Kidney capillary endothelial cell (primary cell): Measurements from ENCODE around the gene DNM3.

ENCODE experiments used
- DNase-seq: peaks from one replicate; pipeline ENCODE4 v3.0.0-alpha.2; 2018; ENCODE audit warnings: low spot score

DNM3 gene

DNA sequence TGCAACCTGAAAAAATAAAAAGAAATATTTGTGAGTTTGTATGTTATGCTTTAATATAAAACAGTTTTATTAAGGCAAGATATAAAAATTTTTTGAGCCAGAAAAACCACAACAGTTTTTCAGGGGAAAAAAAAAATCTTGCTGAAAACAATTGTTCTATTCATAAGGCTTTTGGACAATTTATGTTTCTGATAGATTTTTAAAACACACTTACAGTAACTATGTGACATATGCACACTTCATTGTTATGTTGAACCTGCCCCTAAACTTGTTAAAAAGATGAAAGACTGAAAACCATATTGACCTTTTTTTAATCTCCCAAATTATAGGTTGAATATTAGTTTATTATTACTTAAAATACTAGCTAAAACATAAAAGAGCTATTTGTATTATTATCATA lies 299.3 kb downstream of the DNM3 start:
- DNase-seq: no peak

DNA sequence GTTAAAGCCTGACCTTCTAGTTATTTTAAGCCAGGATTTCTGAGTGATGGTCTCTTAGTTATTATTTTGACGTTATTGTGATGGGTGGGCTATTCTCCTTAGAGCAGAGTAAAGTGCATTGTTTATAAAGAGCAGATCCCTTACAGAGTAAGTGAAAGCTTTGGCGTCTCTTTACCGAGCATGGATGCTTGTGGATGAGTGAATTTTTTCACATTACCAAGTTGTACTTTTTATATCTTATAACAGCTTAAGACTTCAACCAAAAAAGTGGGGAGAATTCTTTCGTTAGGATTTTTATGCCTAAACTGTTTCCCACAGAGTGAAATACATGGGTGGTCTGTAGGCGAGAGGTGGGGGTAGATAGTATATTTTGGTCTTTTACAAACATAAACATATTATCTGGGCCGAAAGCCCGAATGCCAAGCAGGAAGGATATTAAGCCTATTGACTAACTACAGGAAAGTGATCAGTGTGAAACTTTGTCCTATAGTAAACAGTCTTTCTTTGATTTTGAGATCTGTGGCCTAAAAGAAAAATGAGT lies 300.1 kb downstream of the DNM3 start:
- peak; percentile 54 for DNase-seq

DNA sequence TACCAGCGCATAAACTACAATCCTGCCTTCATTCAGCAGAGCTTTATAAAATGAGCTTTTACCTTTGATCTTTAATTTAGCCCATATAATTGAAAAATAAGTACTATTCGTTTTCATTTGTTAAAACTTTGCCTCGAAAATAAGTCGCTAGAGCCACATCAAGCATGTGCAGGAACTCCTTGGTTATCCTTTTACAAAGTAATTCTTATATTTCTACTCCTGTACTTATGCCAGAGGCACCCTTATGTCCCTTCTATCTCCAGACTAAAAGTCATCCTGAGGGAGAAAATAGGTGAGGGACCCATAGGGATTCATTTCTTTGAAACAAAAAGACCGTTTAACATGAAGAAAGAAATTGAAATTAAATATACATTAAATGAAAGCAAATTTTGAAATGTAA lies 301.0 kb downstream of the DNM3 start:
- no peak for DNase-seq

DNA sequence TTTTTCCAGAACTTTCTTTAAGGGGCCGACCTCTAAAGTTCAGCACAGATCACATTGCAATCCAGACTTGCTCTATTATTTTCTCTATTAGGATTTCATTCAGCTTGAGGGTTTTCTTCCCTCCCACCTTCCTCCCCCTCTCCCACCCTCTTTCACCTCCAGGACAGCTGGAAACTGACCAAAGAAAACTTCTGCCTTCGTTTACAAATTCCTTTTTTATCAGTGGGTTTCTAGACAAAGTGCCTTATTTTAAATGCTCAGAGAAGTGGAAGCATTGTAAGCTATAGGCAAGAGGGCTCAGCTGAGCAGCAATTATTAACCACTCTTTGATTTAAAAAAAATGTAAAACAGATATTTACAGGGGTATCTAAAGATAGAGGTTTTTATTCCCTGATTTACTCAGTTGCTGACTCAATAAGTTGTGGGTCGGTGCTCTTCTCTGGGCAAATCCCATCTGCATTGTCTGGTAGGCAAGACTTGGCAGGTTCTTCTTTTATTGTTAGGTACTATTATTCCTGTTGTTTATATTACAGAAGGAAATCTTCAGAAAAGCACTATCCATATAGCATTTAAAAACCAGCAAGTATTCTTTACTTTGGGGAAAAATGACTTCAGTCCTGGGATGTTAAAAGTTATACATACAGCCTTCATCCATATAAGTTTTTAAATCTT lies 302.2 kb downstream of the DNM3 start:
- DNase-seq: peak; percentile 53

DNA sequence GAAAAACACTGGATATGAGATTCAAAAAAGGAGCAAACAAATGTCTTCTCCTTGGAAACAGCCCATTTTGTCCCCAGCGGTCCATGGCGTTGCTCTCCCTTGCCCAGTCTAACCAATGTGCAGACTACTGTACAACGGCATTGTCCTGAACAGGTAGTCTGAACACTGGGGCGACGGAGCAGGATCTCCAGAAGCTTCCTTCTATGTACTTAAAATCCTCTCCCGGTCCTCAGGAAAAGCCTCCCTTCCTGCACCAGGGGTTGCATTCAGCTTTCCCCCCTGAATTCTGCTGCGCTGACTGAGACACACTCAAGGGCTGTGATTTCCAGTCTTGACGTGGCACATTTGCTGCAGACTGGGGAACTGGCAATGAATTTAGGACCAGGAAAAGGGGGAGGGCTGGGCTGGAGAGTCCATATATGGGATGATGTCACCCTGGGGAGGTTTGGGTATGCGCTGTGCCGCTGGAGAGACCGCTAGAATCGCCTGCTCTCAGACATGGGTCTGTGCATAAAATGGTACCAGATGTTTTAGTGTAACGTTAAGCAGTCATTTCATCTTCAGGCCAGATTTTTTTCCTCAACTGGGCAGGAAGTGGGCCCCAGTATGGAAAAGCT lies 303.3 kb downstream of the DNM3 start:
- DNase-seq: peak; percentile 77

DNA sequence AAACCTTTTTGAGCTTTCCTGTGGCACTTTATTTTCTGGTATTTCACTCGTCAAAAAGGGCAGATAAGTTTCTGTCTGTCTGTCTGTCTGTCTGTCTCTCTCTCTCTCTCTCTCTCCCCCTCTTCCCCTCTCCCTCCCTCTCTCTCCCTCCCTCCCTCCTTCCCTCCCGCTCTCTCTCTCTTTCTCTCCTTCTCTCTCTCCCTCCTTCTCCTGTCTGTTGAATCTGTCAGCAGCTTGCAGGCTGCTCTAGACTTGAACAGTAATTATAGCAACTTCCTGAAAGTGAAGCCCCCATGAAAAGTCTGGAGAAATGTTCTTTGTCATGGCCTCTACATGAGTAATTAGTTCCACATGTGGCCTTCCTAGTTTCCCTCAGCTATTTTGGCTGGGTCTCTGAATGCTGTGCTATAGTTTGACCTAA lies 303.9 kb downstream of the DNM3 start:
- DNase-seq: peak; percentile 49

DNA sequence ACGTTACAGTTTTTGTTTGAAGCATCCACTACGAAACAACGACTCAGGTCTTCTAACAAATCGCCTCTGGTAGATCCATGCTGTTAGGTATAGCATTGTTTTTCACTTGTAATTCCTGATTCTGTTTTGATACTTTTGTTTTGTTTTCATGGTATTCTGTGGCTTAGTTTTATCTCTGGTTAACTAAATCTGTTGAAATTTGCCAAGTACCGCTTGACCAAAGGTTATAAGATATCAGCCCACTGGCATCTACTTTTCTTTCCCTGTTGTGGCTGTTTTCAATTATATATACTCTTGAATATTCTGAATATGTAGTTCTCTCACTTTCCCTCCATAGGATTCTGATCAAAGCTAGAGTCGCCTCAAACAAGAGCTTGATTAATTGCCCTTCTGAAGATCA lies 304.4 kb downstream of the DNM3 start:
- DNase-seq: no peak

DNA sequence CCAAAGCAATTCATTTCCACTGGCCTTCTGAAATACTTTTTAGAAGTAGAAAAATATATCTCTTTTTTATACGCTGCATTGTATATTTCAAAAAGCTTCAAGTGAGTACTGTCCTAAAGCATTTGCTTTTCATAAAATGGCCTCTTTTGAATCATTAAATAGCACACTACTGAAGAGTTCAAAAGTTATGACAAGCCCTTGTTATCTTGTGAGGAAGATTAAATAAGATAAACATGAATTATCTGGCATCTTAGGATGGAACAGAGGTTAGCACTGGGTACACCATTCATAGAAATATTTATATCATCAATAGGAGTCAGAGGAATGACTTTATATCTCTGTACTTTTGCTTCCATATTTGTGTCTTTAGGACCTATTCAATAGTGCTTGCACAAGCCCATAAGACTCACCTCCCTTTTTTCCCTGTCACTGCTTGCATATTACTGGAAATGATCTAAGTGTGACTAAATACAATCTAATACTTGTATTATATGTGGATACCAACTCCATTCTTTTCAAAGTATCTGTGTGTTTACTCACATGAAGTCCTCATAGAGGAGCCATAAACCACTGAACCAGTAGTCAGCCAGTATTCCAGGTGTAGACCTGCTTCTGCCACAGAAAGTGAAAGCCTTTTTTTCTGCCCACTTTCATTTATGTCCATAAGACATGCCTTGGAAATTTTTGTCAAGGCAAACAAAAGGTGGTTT lies 305.0 kb downstream of the DNM3 start:
- peak; percentile 56 for DNase-seq

DNA sequence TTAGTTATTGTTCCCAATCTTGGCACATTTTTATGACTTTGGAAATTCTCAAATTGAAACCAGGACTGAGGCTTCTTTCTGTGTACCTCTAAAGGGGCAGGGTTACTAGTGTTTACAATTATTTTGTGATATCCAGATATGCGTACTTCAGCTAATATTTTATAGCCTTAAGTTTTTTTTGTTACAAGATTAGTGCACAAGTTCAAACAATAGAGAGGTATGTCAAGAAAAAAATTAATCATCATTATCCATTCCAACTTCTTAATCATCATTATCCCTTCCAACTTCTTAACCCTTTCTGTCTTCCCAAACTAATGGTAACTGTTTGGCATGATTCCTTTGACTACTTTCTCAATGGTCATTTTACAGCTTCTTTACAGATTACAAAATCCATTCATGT lies 306.2 kb downstream of the DNM3 start:
- no peak for DNase-seq

DNA sequence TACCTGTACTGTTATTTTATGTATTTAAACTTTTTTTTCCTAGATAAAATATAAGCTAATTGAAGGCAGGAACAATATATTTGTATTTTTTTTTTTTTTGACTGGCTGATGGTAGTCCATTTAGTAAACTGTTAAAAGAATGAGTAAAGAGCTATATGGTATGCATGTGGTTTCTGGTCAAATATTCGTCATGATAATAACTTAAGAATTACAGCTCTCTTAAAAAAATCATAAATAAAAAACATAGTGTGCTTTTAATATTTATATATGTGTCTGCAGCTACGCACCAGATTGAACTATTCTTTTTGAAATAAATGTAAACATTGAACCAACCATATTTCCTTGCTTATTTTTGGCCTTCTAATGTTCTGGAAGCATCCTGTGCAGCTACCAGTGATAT lies 306.9 kb downstream of the DNM3 start:
- DNase-seq: no peak

DNA sequence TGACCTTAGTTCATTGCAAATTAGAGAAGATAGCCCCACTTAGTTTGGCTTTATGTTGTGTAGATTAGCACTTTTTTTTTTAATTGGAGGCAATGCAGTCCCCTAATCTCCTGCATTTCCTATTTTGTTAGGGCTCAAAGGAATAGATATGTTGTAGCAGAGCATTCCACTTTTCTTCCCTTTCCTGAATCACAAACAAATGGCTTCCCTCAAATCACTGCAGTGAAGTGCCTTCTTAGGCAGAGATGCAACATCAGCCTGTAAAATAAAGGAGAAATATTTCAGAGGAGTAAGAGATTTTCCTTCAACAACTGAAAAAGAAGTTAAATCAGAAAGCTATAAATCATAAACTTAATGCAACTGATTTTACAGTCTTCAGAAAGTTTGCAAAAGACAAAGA lies 307.4 kb downstream of the DNM3 start:
- no peak for DNase-seq

DNA sequence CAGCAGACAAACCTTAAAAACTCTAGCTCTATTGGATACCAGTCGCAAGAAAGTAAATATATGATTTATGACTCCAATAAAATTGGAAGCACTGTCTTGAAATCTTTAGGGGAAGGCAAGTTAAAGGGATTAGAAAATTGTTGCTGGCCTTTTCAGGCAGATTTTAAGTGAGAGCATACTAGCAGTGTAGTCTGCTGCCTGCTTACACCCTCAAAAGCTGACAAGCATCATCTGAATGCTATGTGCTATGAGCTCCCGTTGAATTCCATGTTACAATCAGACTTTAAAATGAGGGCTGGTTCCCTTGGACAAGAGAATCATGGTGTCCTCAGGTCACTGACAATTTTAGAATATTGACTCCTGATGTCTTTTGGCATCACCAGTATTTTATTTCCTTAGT lies 308.0 kb downstream of the DNM3 start:
- no peak for DNase-seq

DNA sequence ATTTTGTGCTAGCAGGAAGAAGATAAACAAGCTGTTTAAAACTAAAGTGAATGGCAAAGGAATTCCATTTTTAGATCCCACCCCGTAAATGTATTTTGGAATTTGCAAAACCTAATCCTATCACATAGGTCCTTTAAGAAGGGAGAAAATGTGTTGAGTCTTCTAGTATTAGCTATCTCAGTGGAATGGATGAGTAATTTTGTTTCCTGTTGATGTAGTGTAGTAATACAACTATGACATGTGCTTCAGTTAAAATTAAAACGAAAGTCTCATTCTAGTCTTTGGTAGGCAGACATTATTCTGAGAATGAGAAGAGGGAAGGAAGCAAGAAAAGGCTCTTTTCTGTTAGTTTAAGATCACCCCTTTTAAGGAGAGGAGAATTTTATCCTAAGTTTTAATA lies 313.3 kb downstream of the DNM3 start:
- DNase-seq: peak; percentile 91

DNA sequence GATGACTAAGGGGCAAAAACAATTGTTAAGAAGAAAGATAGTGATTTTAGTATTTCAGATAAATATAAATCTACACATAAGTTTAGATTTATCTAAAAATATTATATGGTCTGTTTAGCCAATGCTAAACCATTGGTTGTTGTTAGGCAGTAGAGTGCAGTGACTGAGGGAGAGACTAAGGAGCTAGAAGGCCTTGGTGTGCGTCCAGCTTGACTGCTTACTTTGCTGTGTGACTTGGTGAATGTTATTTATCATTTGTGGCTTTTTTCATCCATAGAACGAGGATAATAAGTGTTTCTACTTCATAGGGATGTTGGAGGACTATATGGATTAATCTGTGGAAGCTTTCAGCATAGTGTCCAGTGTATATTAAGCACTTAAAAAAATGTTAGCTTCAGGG lies 314.5 kb downstream of the DNM3 start:
- no peak for DNase-seq

DNA sequence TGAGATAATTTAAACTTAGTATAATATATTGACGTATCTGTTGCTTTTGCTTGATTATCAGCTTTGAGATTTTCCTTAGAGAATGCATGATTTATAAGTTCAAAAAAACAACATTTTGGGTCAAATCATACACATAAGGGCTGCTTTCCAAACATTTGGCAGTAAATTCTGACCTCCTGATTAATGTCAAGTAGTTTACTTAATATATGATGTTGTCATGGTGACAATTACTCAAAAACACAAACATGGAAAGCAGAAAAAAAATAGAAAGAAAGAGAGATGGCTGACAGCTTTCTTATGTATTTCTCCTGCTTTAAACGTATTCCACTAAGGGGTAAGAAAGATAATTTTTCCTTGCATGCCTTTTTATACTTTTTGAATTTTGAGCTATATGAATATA lies 320.9 kb downstream of the DNM3 start:
- DNase-seq: no peak

DNA sequence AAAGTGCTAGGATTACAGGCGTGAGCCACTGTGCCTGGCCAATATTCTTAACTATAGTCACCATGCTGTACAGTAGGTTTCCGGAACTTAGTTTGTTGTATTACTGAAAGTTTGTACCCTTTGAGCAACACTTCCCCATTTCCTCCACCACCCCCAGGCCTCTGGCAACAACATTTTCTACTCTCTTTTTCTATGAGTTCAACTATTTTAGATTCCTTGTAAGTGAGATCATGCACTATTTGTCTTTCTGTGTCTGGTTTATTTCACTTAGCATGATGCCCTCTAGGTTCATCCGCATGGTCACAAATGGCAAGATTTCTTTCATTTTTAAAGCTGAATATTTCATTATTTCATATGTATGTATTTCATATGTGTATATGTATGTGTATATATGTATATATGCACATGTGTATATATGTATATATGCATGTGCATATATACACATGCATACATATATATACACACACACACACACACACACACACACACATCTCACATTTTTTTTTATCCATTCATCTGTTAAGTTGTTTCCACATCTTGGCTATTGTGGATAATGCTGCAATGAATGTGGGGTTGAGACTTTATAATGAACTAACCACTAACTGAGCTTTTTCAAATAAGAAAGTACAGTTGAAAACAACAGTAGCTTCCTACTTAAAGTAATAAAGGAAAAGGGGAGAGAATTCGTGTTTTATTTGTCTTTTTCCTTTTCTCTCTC lies 322.4 kb downstream of the DNM3 start:
- no peak for DNase-seq

DNA sequence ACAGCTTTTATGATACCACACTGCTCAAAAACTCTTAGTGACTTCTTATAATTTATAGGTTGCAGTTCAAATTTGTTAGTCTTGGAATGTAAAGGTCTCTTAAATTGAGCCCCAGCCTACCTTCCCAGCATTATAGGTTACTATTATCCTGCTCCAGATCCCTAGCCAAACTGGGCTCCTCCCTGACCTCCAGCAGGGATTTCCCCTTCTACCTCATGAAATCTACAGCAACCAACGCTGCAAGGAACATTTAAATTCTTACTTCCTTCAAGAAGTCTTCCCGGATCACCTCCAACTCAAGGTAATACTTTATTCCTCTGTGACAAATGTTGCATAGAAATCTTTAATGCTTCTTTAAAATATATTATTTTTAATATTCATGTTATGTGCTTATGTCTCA lies 324.1 kb downstream of the DNM3 start:
- no peak for DNase-seq

DNA sequence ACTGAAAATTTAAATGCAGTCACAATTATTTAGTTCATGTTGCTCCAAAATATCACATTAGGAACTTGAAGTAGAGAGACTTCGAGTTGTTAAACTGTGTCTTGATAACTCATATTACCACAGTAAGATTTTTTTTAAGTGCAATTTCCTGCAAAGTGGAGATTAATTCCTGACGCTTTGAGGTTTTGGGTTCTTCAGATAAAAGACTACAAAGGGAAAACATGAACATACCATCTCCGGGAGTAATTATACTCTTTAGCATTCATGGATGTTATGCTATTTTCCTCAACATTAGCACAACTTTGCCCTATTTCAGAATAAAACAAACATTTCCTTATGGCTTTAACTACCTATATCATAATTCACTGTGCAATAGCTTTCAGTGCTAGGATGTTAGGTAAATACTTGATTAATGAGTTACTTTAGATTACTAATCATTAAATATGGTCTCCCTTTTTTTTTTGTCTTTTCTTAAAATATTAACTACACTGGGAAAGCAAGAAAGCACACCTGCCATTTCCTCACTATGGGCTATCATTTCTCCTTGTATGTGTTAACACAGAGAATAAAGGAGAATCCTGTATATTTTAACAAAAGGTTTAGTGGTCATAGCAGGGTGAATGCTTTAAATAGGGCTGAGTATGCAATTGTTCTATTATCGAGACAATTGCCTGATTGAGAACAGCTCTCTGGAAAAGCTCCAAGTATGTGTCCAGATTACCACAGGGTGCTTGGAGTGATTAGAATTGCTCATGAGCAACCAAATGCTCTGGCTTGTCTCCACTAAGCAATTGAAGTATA lies 326.7 kb downstream of the DNM3 start:
- DNase-seq: no peak

DNA sequence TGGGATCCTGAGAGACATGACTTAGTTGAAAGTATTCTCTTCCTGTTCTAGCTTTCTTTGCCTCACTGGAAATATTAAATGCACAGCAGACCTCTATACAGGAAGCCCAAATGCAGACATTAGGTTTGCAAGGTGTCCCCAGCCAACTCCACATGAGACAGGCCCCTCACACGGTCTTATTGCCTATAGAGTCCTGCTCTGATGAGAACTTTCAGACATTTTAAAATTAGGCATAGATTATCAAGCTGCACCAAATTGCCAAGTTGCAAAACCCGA lies 327.2 kb downstream of the DNM3 start:
- no peak for DNase-seq

DNA sequence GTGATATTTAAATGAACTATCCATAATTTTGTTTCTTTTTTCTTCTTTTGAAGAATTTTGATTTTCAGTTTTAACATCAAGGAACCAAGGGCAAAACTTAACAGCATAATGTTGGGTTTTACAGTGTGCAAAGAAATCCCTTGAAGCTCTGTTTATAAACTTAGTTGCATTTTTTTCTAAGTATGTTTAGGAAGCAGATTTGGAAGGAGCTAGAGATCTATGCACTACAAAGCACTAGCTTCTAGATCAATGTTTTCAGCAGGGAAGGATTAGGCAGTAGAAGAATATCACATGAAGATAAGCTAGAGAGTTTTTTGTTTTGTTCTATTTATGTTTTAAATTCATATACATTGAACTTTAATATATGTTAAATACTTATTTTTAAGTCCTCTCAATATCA lies 328.5 kb downstream of the DNM3 start:
- no peak for DNase-seq

DNA sequence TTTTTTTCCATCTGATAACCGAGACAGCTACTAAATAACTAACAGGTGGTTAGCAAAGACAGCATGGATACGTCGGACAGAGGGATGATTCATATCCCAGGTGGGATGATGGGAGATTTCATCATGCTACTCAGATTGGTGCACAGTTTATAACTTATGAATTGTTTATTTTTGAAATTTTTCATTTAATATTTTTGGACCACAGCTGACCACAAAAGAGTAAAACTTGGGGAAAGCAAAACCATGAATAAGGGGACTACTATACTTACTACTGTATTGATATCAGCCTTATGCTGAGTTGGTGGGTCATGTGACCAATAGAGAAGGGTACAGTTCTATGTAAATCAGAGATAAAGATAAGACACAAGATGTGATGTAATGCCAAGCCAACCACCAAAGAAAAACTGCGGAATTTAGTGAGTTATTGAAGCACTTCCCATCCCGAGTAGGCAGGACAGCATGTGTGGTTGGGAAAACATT lies 331.1 kb downstream of the DNM3 start:
- no peak for DNase-seq

DNA sequence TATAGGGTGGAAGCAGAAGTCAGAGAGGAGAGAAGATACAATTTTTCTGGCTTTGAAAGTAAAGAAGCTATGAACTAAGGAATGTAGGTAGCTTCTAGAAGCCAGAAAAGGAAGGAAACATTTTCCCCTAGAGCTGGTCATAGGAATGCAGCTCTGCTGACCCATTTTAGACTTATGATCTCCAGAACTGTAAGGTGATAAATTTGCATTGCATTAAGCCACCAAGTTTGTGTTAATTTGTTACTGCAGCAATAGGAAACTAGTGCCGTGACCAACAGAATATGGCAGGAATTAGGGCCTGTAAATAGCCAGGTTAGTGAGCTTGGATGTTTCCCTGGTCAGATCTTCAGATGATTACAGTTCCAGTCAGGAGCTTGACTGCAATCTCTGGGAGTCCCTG lies 334.9 kb downstream of the DNM3 start:
- DNase-seq: no peak
